NCI-H1092 (cell line): ENCODE data around the gene INPP4B.

Source experiments
- DNase-seq: peaks from one replicate; lab custom pipeline; 2025; lab: John Stamatoyannopoulos, UW

The INPP4B gene

DNA sequence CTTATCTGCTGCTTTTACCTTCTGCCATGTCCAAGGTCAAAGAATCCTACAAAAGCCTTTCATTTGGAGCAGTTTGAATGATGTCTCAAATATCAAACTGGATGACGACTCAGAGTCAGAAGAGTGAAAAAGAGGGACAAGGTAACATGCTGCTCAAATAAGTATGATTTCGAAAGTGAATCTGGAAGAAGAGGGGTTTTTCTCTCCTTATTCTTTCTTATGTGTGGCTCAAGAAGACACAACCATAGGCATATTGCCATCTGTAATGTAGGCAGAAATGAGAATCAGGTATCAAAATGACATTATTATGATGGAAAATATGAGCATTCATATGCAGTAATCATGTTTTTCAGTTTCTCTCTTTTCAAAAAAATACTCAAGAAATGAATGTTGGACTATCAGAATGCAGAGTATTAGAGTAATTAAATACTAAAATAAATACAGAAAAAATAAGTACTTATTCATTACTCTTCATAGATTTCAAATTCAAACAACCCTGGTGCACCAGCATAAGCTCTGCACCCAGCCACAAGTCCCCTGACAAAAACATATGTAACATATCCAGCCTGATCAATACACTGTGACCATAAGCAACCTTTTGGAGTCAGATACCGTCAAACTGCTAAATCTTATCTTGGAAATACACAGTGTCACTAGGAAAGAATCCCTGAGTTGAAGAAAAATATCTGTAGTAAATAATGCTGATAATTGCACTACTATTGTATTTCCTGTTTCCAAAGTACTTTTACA lies 468.6 kb downstream of the INPP4B start:
- DNase-seq, result no peak

DNA sequence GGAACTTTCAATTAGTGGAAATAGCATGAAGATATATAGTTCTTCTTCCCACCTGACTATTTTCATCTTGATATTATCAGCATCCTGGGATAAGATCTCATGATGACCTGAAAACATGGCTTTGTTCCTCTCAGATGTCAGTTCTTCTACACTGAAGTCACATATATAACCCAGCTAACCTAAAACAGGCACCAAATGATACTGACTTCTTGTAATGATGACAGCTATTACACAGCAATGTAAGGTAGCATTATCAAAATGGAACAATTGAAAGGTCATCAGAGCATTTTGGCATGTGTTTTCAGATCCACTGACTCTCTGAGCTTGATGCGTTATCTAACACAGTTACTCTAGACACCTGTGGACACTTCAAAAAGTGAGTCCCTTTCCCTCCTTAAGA lies 469.9 kb downstream of the INPP4B start:
- no peak for DNase-seq

GRCh38 chr4:142373610-142374009 lies 472.5 kb downstream of the INPP4B start:
- DNase-seq, result no peak

DNA sequence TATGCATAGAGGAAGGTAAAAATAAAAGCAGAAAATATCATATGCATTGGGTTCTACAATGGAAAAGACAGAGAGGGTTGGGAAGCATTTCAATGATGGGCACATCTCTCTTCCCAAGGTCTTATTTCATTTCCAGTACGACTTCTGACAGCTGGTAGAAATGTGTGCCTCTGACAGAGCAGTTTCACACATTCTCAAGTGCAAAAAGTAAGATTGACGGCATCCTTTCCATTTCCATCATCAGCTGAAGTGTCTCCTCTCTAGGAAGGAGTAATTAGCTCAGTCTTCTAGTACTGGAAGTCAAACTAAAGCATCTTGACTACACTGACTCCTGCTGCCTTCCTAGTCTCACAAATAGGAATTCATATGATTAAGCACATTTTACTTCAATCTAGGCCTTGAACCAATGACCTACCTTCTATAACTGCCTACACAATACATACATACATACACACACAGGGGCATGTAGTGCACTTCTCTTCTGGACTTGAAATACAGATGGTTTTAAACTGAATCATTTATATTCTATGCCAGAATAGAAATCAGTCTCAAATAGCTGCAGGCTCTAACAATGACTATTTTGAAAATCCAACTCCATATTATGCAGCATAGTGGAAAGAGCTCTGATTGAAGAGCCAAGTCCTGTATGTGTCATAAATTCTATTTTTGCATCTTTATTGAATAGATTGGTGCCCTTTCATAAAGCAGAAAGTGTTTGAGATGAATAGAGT lies 473.4 kb downstream of the INPP4B start:
- DNase-seq, result no peak

- no peak for DNase-seq
Observed at GRCh38 chr4:142369141-142369540, 477.0 kb downstream of the INPP4B start.

GRCh38 chr4:142367418-142368180 lies 478.5 kb downstream of the INPP4B start:
- DNase-seq, result no peak

- DNase-seq, result no peak
Observed at GRCh38 chr4:142366769-142367181, 479.3 kb downstream of the INPP4B start.

DNA sequence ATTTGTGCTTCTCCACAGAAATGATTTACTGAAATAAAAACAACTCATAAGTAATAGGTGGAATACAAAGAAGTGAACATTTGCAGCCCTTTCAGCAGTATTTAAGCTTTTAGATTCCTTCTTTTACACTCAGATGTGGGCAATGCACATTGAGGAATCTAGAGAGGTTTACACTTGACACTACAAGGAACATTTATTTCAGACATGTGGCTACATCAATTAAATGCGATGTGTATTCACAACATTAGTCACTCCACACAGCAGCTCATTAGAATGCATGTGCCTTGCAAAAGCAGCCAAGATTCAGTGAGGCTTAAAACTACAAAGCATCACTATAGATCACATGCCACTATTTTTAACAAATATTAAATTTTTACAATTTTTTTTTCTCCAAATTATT lies 480.7 kb downstream of the INPP4B start:
- no peak for DNase-seq

DNA sequence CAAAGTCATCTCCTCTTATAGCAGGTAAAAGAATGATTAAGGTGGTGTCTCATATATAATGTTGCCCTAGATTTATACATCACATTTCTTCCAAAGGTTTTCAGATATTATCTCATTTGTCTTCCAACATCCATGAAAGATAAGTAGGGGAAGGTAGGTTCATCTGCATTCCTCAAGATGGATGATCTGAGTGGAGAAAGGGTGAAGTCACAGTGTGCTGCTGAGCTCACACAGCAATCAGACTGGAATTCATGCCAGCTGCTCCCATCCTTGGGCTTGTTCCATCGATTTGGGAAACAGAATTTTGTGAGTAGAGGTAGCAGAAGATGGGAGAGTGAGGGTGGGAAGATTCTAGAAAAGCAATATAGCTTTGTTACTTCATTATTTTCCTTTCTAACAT lies 482.4 kb downstream of the INPP4B start:
- no peak for DNase-seq

DNA sequence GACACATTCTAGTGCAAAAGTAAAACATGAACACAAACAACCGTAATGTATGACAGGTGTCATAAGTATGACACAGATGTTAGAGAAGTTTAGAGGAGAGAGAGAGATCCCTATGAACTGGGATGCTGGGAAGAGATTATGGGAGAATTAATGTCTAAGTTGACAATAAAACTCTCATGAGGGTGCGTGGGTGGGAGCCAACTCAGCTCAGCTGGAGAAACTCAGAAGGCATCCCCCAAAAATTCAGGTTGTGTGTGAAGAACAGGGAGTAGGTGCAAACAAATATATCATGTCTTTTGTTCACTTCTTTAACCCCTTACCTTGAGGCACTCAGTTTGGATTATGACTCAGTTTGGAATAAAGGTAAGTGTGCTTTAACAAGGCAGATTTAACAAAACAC lies 484.1 kb downstream of the INPP4B start:
- DNase-seq, result no peak

DNA sequence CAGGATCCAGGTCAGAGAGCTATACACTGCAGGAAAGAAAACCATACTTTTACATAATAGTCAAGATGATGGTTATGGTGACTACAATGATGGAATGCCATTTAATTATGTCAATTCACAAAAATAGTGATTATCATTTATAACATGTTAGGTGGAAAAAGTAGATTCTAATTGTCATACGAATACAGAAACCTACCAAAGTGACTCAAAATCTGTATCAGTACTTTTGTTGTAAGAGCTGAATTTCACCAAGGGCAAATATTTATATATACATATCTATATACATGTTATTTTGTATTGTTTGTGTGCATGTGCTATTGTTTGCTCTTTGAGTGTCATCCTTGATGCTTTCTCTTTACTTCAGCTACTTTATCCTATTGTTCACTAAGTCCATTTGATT lies 485.4 kb downstream of the INPP4B start:
- no peak for DNase-seq

GRCh38 chr4:142358656-142359055 lies 487.4 kb downstream of the INPP4B start:
- no peak for DNase-seq

DNA sequence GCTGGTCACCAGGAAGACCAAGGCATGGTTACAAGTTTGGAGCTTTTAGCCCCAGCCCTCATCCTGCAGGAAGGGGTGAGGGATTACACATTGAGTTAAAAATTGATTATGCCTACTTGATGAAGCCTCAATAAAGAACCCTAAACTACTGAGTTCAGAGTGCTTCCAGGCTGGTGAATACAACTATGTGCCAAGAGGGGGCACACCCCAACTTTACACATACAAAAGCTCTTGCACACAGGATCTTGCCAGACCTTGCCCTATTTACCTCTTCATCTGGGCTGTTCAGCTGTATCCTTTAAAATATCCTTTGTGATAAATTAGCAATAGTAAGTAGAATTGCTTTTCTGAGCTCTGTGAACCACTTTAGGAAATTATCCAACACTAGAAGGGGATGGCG lies 489.3 kb downstream of the INPP4B start:
- DNase-seq, result no peak

GRCh38 chr4:142356118-142356759 lies 489.9 kb downstream of the INPP4B start:
- no peak for DNase-seq

GRCh38 chr4:142355421-142355930 lies 490.6 kb downstream of the INPP4B start:
- DNase-seq, result no peak

DNA sequence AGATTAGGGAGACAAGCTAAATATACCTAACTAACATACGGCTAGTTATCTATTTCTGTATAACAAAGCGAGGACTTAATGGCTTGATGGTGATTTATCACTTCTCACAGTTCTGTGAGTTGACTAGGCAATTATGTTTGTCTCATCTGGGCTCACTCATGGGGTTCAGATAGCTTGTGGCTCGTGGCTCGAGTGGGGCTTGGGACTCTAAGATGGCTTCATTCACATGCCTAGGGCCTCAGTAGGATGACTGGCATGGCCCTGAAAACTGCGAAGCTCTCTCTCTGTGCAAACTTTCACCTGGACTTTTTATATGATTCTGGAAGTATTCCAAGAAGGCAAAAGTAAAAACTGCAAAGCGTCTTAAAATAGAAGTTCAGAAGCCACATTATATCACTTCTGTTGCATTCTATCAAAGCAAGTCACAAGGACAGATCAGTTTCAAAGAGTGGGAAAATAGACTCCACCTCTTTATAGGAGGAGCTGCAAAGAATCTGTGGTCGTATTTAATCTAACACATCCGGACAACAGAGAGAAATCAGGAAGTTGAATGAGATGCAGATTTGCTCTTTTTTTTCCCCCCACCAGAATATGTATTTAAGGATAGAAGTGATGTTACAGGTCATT lies 491.2 kb downstream of the INPP4B start:
- no peak for DNase-seq

- DNase-seq, result no peak
Observed at GRCh38 chr4:142354041-142354440, 492.1 kb downstream of the INPP4B start.

- no peak for DNase-seq
Observed at GRCh38 chr4:142353149-142353738, 492.9 kb downstream of the INPP4B start.

GRCh38 chr4:142352712-142353111 lies 493.4 kb downstream of the INPP4B start:
- DNase-seq, result no peak

DNA sequence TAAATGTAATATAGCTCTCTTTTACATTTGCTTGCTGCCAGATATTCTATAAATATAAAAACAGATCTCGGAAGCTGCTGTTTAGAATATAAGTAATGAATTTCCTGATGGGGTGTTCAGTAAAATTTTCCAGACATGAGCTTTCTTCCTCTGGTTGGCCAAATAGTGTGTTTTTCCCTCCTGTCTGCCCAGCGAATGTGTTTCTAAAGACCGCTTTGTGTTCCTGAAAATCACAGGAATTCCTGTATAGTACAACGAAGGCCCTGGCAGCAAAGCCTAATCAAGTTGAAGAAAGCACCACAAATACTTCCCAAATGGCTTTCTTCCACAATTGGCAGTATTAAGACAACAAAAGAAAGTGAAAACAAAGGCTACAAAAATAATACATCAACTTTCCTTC lies 494.1 kb downstream of the INPP4B start:
- no peak for DNase-seq

GRCh38 chr4:142350871-142351270 lies 495.2 kb downstream of the INPP4B start:
- no peak for DNase-seq
